ENCODE results near the gene UMAD1. TPM values are rescaled to one million over a fixed set of nuclear protein-coding genes. Genes with fewer than 3 reads are reported as not detected.

UMAD1 gene
- total RNA-seq, 1 donor from 2014 or later = 6.9 TPM

- no peak for DNase-seq (ENCODE audit: extremely low spot score in 2 of 2)
- no peaks in the 10 kb centered on the region for H3K27me3 ChIP-seq
- H3K9me3 ChIP-seq = no peaks in the 10 kb centered on the region
- H3K4me1 ChIP-seq = peaks cover 6% of the 10 kb centered on the region
- H3K36me3 ChIP-seq = no peaks in the 10 kb centered on the region
- TF ChIP-seq POLR2AphosphoS5 (IDR thresholded peaks at IDR 0.05; ENCODE audit: insufficient read depth in 1 of 2, low read depth in 1 of 2) (peak in 1 of 2 donors; percentile 68), CTCF (IDR thresholded peaks at IDR 0.05) (no peak)
- peak overlapping the region in 1 of 2 donors; percentile 1 for H3K4me3 ChIP-seq
- H3K27ac ChIP-seq = no peak overlapping the region
- intact Hi-C loops (cut with DNase I) = no loop called here
These were observed 131.9 kb downstream of the UMAD1 start for GRCh38 chr7:7772397-7772821.

- intact Hi-C loops (cut with DNase I) = no loop called here
- no peaks in the 10 kb centered on the region for H3K9me3 ChIP-seq
- no peak overlapping the region for H3K4me3 ChIP-seq
- H3K27ac ChIP-seq = no peak overlapping the region
- H3K27me3 ChIP-seq = no peaks in the 10 kb centered on the region
- no peak for DNase-seq (ENCODE audit: extremely low spot score in 2 of 2)
- no peaks in the 10 kb centered on the region for H3K36me3 ChIP-seq
- peaks cover 6% of the 10 kb centered on the region for H3K4me1 ChIP-seq
- TF ChIP-seq CTCF (IDR thresholded peaks at IDR 0.05) (no peak), POLR2A (IDR thresholded peaks at IDR 0.05) (no peak), POLR2AphosphoS5 (IDR thresholded peaks at IDR 0.05; ENCODE audit: insufficient read depth in 1 of 2, low read depth in 1 of 2) (no peak)
These were observed 133.1 kb downstream of the UMAD1 start for GRCh38 chr7:7773334-7774309.

GRCh38 chr7:7779888-7780287 is 139.3 kb downstream of the UMAD1 start:
- H3K9me3 ChIP-seq = no peaks in the 10 kb centered on the region
- no peak overlapping the region for H3K27ac ChIP-seq
- intact Hi-C loops (cut with DNase I) = no loop called here
- H3K36me3 ChIP-seq = no peaks in the 10 kb centered on the region
- TF ChIP-seq CTCF (IDR thresholded peaks at IDR 0.05) (no peak), POLR2A (IDR thresholded peaks at IDR 0.05) (no peak), POLR2AphosphoS5 (IDR thresholded peaks at IDR 0.05; ENCODE audit: insufficient read depth in 1 of 2, low read depth in 1 of 2) (no peak)
- no peaks in the 10 kb centered on the region for H3K4me1 ChIP-seq
- no peak overlapping the region for H3K4me3 ChIP-seq
- no peaks in the 10 kb centered on the region for H3K27me3 ChIP-seq
- no peak for DNase-seq (ENCODE audit: extremely low spot score in 2 of 2)

GRCh38 chr7:7783001-7783400 is 142.4 kb downstream of the UMAD1 start:
- intact Hi-C loops (cut with DNase I) = no loop called here
- Histone ChIP-seq H3K4me1 (no peaks in the 10 kb centered on the region), H3K4me3 (peak overlapping the region in 1 of 2 donors; percentile 3), H3K27ac (no peak overlapping the region), H3K9me3 (no peaks in the 10 kb centered on the region), H3K27me3 (no peaks in the 10 kb centered on the region), H3K36me3 (no peaks in the 10 kb centered on the region)
- DNase-seq (ENCODE audit: extremely low spot score in 2 of 2) = no peak
- TF ChIP-seq POLR2AphosphoS5 (IDR thresholded peaks at IDR 0.05; ENCODE audit: insufficient read depth in 1 of 2, low read depth in 1 of 2) = no peak
- TF ChIP-seq POLR2A (IDR thresholded peaks at IDR 0.05) = no peak
- no peak for TF ChIP-seq CTCF (IDR thresholded peaks at IDR 0.05)

Measured in vagina (tissue), 2 donors.